GM12878 (cell line): ENCODE results near the gene SLC15A4.

Source experiments
- CTCF ChIP-seq, 3 experiments: IDR thresholded peaks in 2 of 3; conservative IDR thresholded peaks in 1 of 3; 2 replicates each; pipeline ENCODE4 v1.5.1; 2011; ENCODE audit warnings: low read depth in 3 of 3, low read length in 3 of 3, mild to moderate bottlenecking in 3 of 3, control low read depth in 2 of 3, moderate library complexity in 2 of 3, inconsistent platforms in 1 of 3, mixed read lengths in 1 of 3; ENCODE audit not compliant: control insufficient read depth in 2 of 3, insufficient read depth in 1 of 3; ENCODE audit errors: extremely low read depth in 1 of 3
- ELK1 ChIP-seq: IDR thresholded peaks from 2 replicates; pipeline ENCODE4 v1.6.1; 2012; ENCODE audit warnings: low read depth, low read length, improper control_type of control experiment
- ESRRA ChIP-seq: IDR thresholded peaks from 2 replicates; pipeline ENCODE4 v1.6.1; 2012; ENCODE audit warnings: mild to moderate bottlenecking, low read length, improper control_type of control experiment
- FOS ChIP-seq: IDR thresholded peaks from 3 replicates; pipeline ENCODE4 v1.6.1; 2011; ENCODE audit warnings: borderline replicate concordance; ENCODE audit not compliant: insufficient read length; ENCODE audit errors: extremely low read depth
- HSF1 ChIP-seq: fragments of 150-350 bp; IDR thresholded peaks from 2 replicates; pipeline ENCODE4 v1.6.1; 2014; ENCODE audit warnings: mild to moderate bottlenecking, low read depth, low read length
- JUND ChIP-seq: IDR thresholded peaks from 2 replicates; pipeline ENCODE4 v1.6.1; 2012; ENCODE audit warnings: low read depth, mild to moderate bottlenecking, low read length, improper control_type of control experiment, moderate library complexity
- PAX5 ChIP-seq: IDR thresholded peaks from 2 replicates; pipeline ENCODE4 v1.6.1; 2011; ENCODE audit warnings: low read depth, low read length, borderline replicate concordance
- POLR2AphosphoS5 ChIP-seq: IDR thresholded peaks from 2 replicates; pipeline ENCODE4 v1.6.1; 2011; ENCODE audit warnings: mild to moderate bottlenecking, low read length, inconsistent platforms
- TAF1 ChIP-seq: IDR thresholded peaks from 2 replicates; pipeline ENCODE4 v1.6.1; 2011; ENCODE audit warnings: mild to moderate bottlenecking, low read depth, low read length, borderline replicate concordance
- ZNF274 ChIP-seq: IDR thresholded peaks from one replicate; pipeline ENCODE4 v1.8.0; 2011; ENCODE audit not compliant: insufficient read length, insufficient read depth

DNA sequence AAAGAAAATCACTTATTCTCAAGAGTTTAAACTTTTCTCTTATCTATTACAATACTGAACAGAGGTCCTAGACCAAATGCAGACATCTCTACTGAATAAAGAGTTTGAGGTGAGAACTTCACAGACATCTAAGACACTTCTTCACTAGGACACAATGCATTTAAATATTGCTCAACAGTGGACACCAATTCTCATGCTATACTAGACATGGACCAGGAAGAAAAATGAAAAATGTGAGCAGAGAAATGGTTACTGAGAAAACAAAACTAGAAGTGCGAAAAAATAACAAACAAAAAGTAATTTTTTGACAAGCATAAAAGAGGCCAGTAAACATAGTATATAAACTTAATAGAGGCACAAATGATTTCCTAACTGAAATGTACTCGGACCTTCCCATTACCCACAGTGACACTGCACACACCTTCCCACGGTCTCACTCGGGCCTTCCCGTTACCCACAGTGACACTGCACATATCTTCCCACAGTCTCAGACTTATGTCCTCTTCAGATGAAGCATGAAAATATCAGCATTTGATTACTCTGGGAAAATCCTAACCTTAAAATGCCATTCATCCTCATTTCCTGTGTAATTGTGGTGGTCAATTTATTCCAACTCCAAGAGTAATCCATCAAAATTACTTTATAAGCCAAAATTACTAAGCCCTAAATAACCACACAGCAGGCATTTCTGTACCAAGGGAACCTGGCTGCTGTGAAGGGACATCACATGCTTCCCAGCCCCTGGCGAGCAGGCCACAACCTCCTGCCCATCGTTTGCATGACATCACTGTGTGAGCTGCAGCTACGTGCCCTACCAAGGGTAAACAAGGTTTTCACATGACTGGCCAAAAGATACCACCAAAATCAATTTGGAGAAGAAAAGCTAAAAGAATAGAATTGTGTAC, 6.4 kb downstream of the SLC15A4 start:
- TF ChIP-seq FOS = no peak
- no peak for TF ChIP-seq HSF1
- no peak for TF ChIP-seq CTCF (IDR thresholded peaks at IDR 0.05 in 2 of 3, conservative IDR thresholded peaks at IDR 0.05 in 1 of 3; ENCODE audit: control insufficient read depth in 2 of 3, extremely low read depth in 1 of 3, insufficient read depth in 1 of 3, low read depth in 3 of 3, low read length in 3 of 3)
- no peak for TF ChIP-seq ELK1
- TF ChIP-seq TAF1 = no peak
- TF ChIP-seq ESRRA = no peak
- no peak for TF ChIP-seq ZNF274
- peak; percentile 49 for TF ChIP-seq POLR2AphosphoS5
- TF ChIP-seq PAX5 = peak; percentile 36; the same call in 1 of the 2 replicates
- TF ChIP-seq JUND = peak; percentile 67; the same call in 1 of the 2 replicates
